Suppressor macrophage (primary cell): ENCODE data around the gene TMEM86B.

Experiments used
- DNase-seq, 4 experiments: peaks; one replicate each; pipeline ENCODE4 v3.0.0-alpha.2; 2020 to 2022

TMEM86B gene

DNA sequence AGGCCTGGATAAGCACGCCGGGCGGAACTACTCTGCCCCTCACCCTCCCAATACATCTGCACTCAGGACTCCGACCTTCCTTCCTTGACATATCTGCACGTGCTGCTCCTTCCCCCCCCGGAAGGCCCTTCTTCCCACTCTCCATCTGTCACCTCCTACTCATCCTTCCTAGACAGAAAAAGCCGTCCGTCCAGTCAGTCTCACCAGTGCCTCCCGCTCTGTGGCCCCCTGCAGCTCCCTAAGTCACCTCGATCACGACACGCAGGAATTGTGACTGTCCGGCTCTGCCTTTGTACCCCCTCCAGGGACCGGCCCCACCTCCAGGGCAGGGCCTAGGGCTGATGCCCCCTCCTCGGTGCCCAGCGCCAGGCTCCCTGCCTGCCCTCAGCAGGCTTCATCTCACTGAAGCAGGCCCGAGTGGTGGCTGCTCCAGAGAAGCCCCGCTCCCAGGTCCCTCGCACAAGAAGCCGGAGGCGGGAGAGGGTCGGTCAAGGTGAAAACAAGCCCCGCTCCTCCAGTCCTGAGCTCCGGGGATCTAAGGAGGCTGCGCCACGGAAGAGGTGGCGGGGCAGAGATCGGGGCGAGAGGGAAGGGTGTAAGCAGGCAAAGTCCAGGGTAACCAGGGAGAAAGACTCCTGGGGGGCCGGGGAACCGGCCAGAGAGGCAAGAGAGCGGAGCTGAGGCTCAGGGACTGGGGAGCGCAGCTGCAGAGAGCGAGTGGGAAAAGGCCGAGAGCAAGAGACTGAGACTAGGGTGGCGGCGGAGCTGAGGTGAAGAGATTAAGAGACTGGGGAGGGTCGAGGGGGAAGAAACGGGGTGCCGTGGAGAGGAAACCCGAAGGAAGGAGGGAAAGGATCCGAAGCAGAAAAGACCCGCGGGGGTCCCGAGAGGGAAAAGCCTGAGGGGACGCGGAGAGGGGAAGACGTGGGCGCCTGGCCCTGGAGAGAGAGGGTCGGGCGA is 29.2 kb upstream of the TMEM86B start:
- peak; percentile 19 to 62 (median 59) for DNase-seq

DNA sequence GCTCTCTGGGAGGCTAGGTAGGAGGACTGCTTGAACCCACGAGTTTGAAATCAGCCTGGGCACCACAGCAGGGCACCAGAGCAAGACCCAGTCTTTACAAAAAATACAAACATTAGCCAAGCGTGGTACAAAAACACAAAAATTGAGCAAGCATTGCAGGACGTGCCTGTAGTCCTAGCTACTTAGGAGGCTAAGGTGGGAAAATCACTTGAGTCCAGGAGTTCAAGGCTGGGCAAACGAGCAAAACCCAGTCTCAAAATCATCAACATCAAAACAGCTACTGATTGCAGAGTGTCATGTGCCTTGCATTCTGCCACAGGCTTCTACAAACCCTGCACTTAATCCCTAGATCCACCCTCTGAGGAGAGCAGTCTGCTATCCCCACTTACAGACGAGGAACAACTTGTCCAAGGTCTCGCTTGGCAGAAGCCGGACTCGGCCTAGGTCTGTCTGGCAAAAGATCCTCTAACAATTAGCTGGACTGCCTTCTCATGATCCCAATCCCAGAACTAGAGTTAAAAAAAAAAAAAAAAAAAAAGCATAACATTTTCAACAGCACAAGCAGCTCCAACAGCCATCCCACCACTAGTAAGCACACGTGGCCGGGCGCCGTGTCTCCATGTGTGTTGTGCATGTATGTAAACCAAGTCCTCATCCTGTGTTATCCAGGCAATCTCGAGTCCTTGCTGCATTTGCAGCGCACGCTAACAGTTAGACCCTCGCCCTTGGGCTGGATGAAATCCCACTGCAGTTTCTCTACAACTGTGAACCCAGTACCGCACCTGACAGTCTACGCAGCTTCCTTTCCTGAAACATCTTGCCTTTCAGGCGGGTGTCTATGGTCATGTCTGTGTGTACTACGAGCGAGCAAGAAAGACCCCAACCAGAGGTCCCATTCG is 28.2 kb upstream of the TMEM86B start:
- peak in 2 of 4 experiments; percentile 20 to 45 for DNase-seq

DNA sequence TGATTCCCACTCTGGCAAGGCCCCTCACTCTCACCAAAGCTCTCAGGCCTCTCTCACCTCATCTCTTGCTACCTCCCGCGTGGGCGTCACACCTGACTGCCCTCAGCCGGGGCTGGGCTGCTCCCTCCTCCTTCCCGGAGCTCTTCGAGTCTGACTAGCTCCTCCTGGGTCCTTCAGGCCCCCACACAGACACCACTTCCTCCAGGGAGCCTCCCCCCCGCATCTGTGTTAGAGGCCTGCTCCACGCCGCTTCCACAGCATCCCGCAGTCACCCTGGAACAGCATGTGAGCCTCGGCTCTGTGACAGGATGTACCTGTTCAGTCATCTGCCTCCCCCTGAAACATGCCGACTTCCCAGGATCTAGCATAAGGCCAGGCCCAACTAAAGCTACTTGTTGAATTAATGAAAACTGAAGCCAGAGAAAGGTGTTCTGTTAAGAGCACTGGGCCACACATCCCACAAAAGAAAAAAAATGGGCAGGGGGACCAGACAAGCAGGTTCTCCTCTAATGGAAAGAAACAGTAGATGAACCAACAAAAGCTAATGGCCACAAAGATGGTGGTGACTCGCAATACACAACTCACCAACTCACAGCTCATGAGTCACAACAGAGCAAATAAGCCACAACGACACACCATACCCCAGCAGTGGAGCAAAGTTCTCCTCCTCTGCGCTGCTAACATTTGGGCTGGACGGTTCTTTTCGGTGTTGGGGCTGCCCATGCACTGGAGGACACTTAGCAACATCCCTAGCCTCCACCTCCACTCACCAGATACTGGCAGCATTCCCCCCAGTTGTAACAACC is 27.3 kb upstream of the TMEM86B start:
- DNase-seq: peak; percentile 32 to 61 (median 49)

DNA sequence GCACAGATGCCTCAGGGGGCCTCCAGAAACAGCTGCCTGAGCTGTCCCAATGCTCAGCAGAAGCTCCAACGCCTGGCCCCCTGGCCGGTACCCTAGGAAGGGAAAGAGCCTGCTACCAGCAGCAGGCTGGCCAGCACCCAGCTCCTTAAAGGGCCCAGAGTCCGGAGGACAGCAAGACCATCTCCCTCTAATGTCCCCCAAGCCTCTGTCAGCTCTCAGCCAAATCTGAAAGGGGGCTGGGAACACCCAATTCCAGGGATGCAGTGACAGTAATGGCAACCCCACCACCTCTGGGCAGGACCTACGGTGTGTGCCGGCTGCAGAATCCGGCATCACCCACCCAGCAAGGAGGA is 26.0 kb upstream of the TMEM86B start:
- DNase-seq: peak in 1 of 4 experiments; percentile 36

DNA sequence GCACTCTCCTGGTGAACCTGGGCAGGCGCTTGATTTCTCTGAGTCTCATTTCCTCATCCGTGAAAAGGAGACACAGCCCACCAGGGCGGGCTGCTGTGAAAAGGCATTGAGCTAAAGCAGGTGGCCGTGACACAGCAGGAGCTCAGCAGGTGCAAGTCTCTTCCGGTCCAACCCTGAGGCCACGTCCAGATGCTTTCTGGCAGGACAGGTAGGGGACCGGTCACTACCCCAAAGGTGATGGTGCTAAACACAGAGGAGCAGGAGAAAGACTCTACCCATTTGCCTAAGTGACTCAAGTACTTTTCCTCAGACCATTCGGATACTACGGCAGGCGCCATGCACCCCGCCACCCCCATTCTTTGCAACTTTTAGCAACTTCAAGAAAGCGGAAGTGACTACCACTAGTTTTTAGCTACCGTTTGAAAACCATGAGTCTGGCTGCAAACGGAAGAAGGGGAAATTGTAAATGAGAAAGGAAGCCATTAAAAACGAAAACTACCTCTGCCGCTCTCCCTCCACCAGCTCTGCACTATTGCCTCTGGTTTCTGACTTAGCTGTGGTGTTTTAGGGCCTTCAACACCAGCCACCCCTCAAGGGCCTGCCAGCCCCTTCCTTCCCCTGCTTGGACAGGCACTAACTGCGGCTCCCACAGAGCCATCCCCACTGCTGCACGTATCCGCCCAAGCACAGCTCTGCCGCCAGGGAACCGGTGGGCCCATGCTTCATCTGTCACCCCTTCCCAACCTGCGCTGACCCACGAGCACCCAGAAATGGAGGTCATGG is 25.5 kb upstream of the TMEM86B start:
- DNase-seq: peak; percentile 76 to 87 (median 82)

DNA sequence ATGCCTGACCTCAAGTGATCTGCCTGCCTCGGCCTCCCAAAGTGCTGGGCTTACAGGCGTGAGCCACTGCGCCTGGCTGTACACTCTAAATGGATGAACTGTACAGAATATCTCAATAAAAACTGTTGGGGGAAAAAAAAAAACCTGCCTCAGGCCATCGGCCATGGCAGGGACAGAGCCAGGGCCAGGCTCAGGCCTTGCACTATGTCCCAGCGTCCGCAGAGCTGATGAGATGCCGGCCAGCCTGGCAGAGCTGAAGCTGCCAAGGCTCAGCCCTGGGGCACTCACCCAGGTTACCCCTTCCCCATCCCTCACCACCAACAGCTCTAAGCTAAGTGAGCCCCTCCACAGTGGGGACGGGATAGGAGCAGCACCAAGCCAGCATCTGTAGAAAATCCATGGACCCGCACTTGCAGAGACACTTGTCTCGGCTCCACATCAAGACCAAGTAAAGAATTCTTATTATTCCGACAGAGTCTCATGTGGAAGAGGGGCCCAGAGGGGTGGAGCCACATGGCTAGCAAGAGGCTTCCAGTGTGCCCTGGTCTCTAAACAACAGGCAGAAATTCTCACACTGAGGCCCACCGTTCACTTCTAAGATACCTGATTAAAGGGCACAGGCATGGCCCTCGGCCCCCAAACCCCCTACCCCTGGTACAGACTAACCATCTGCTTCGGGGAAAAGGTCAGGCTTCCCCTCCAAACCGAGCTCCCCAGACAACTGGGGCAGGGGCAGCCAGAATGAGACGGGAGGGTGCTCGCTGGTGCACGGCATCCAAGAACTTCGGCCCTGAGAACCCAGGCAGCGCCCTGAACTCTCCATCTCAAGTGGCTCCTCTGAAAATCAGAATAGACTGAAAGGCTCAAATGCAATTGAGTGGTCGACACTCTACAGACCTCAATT is 24.4 kb upstream of the TMEM86B start:
- no peak for DNase-seq

DNA sequence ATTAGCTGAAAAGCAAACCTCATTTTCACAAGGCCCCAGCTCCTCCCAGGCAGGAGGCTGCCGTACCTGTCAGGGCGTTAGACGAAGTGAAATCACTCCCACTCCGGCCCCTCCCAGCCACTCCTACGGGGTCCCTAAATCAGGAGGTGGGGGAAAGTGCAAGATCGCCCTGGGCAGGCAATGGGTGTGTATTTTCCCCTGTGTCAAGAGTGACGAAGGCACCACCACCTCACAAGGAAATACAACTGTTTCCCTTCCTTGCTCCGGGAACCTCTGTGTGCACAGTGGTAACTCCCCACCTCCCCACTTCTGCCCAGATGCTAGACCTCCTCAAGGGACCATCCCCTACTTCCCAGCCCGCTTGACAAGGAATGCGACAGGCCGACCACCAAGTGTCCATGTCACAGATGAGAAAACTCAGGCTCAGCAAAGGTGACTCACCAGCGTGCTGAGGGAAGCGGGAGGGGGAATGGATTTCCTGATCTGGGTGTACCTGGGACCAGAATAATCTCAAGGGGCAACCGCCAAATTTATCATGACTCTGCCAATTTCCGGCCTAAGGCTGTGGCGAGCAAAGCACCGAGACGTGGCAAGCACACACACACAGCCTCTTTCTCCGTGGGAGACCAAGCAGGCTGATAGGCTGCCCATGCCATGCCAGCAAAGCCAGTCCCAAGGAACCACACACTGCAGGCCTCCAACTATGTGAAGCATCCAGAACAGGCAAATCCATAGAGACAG is 22.9 kb upstream of the TMEM86B start:
- DNase-seq: peak in 1 of 4 experiments; percentile 11

DNA sequence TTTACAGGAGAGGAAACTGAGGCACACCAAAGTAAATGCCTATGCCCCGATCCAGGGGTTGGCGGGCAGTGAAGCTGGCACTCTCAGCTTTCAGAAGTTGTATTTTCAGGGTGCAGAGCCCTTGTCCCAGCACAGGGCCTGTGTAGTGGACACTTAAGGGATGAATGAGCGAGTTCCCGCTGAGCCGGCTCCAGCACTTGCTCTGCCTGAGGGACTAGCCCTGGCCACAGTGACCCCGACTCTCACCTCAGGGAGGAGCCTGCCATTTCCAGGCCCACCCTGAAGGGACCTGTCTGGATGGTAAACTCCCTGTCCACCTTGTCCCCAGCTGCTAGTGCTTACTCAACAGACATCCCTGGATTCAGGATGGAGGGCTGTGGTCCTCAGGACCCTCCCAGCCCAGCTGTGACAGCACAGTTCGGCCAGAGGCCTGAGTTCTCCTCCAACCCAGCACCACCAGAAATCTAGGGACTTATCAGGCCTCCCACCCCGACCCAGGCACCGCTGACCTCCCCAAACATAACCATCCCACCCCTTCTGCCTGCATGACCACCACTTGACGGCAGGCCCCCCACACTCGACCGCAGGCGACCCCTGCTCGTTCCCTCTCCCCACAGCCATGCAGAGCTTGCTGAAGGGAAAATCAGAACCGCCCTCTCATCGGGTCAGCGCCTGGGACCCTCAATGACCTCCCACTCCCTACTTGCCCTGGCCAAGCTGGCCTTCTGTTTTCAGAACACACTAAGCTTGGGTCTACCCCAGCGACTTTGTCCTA is 21.9 kb upstream of the TMEM86B start:
- no peak for DNase-seq

DNA sequence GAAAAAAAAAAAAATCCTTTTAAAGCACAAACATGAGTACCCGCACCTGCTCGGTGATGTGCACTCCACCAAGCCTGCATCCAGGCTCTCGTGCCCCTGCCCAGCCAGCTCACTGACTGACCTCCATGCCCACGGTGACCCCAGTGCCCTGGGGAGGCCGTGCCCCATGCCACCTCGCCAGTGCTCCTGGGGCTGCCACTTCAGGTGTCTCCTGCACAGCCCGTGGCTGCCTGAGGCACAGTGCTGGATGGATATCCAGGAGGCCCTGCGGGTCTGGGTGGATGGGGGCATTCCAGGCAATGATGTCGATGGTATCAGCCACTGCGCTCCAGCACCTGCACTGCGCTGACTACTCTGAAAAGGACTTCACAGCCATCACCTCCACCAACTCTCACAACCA is 21.3 kb upstream of the TMEM86B start:
- DNase-seq: no peak

DNA sequence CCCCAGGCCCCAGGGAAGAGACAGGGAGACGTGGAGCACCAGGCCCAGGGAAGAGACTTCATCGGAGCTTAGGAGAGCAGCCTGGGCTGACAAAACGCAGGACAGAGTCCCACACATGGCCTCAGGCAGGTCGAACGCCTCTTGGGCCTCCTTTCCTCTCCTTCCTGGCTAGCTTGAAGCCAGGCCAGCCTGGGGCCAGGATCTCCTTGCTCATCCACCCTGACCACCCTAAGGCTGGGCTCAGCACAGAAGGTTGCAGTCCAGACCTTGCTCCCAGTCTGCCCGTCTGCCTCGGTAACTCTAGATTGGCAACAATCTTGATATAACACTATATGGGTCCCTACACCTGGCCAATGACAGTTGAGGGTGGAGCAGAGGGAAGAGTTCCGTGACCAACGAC is 20.1 kb upstream of the TMEM86B start:
- no peak for DNase-seq

DNA sequence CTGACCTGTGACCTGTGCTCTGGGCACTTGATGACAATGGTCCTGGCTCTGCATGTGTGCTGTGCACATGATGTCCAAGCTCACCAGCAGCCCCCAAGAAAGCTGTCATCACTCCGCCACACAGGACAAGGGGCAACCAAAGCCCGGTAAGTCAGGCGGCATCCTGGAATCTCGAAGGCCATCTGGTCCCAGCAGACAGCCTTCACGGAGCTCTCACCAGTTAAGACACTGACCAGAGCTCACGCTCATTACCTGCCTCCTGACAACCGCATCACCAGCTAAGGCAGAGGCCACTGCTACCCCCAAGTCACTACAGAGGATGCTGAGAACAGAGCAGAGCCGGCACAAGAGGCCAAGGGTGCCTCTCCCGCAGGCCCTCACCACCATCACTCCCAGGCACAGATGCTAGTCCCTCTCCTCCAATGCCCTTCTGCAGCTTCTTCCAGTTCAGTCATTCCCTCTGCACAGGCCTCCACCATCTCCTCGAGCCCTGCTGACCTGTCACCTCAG is 19.7 kb upstream of the TMEM86B start:
- no peak for DNase-seq

DNA sequence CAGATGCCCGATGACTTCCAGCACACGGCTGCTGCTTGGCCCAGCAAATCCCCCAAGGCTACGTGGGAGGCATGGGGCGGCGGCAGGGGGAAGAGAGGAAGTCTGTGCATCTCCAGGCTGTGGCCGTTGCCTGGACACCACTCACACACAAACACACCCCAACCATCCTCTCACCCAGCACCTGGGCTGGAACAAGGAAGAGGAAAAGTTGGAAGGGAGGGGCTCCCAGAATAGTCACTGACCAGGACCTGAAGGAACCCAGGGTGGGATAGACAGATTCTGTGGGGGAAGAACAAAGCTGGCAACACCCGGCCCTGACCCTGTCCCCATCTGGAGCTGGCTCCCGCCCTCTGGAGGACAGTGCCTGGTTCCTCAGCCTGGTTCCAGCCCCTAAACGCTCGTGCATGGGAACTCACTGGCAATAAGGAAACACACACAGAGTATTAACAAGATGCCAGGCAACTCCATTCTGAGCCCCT is 19.1 kb upstream of the TMEM86B start:
- peak; percentile 50 to 87 (median 74) for DNase-seq

DNA sequence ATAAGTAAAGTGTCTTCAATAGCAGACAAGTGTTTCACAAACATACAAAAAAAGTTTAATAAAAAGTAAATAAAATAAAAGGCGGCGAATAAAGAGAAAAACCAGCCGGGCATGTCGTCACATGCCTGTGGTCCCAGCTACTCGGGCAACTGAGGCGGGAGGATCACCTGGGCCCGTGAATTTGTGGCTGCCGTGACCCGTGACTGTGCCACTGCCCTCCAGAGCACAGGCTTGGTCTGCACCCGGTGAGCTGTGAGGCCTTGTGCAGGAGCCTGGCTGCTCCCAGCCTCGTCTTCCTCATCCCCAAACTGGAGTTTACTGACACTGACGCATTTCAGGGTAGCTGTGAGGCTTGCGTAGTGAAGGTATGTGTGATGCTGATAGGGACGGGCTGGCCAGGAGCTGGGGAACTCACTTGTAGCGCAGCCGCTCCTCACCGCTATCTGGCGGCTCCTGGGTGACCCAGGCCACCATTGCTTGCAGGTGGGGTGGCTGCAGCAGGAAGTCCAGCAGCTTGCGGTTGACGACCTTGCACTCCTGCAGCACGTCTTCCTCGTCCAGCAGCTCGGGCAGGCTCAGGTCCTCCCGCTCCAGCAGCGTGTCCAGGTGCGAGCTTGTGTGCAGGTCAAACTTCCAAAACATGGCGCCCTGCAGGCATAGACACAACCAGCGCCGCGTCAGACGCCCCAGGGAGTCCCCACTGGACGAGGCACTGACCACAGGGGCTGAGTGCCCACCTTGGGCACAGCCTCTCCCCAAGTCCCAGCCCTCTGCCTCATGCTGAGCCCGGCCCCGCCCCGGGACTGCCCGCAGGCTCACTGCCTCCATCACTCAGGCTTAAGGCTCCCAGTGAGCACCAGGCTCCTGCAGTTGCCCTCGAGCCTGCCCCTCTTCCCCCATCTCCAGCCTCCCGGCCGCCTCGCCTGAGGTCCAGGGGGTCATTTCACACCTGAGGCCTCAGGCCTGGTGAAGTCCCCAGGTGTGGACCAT is 18.2 kb upstream of the TMEM86B start:
- DNase-seq: no peak

DNA sequence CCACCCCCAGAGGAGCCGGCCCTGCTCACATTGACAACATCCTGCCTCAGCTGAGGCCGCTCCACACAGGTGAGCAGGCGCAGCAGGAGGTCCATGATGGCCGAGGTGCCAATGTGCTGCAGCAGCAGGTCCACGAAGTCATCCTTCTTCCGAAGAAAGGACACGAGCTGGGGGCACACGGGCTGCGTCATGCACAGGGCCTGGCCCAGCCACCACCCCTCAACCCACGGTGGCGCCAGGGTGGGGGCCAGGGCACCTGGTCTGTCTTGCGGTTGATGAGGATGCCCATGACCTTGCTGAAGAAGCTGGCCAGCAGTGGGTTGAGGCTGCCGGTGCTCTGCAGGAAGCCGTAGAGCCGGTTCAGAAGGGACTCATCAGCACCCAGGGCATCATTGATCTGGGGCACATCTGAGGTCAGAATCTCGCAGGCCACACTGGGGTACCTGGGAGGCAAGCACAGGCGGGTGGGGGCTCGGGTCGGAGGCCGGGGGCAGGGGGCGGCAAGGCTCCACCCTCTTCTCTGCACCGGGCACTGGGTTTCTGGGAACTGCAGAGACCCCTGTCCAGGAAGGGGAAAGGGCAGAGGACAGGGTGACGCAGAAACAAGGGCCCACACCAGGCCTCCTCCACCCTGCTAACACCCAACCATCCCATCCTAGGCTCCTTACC is 16.8 kb upstream of the TMEM86B start:
- no peak for DNase-seq

DNA sequence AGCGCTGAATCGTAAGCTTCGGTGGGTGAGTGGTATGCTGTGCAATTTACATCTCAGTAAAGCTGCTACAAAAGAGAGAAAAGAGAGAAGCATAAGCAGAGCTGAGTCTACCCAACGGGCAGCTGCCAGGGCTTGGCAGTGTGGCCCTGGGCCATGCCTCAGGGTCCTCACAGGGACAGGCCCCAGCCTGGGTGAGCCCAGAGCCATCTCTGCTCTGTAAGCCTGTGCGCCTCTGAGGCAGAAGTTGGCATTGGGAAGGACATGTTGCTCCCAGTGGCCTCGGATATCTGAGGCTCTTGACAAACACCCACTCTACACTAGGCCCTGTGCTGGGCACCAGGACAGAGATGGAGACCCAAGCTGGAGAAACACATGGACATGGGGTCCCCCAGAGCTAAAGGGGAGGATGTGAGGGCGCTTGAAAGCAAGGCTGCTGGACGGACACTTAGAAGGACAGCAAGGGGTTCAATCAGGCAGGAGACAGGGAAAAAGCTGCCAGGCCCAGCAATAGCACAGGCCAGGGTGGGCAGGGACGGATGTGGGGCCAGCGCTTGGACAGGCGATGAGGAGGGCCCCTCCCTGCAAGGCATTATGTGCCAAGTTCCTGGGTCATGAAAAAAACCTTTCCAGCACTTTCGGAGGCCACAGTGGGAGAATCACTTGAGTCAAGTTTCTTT is 15.6 kb upstream of the TMEM86B start:
- DNase-seq: no peak

DNA sequence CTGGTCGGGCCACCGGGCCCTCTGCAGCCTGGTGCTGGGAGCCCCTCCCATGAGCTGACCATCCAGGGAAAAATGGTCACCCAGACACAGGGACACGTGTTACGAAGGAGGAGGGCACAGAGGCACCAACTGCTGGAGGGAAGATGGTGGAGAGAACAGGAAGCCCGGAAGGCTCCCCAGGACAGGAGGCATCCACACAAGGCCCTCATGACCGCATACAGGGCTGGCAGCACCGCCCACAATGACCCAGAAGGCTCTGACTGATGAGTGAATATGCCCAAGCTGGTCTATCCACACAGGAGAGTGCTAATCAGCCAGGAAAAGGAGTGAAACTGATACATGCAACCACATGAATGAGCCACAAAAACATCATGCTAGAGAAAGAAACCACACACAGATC is 14.0 kb upstream of the TMEM86B start:
- DNase-seq: no peak
